Right lobe of liver (tissue), 4 donors: ENCODE data around the gene CFLAR.

ENCODE experiments used
- POLR2A ChIP-seq: fragments of 450-650 bp; IDR thresholded peaks from one replicate; pipeline ENCODE4 v1.6.1; 2017; ENCODE audit warnings: antibody characterized with exemption, mild to moderate bottlenecking
- TF ChIP-seq, protein P1 (sequence below), 4 donors: fragments of 200-600 bp in 3 of 4; fragments of 450-650 bp in 1 of 4; IDR thresholded peaks; one replicate each; pipeline versions ENCODE4 v1.5.1 to v1.8.0; 2016 to 2022; ENCODE audit warnings: antibody characterized with exemption in 4 of 4, mild to moderate bottlenecking in 2 of 4
- donor health status: DM: no; HTN: no; CAD: no.
- donor health status: DM: no; HTN: no; CAD: no.
- donor health status: DM: no; HTN: yes; CAD: no.

DNA sequence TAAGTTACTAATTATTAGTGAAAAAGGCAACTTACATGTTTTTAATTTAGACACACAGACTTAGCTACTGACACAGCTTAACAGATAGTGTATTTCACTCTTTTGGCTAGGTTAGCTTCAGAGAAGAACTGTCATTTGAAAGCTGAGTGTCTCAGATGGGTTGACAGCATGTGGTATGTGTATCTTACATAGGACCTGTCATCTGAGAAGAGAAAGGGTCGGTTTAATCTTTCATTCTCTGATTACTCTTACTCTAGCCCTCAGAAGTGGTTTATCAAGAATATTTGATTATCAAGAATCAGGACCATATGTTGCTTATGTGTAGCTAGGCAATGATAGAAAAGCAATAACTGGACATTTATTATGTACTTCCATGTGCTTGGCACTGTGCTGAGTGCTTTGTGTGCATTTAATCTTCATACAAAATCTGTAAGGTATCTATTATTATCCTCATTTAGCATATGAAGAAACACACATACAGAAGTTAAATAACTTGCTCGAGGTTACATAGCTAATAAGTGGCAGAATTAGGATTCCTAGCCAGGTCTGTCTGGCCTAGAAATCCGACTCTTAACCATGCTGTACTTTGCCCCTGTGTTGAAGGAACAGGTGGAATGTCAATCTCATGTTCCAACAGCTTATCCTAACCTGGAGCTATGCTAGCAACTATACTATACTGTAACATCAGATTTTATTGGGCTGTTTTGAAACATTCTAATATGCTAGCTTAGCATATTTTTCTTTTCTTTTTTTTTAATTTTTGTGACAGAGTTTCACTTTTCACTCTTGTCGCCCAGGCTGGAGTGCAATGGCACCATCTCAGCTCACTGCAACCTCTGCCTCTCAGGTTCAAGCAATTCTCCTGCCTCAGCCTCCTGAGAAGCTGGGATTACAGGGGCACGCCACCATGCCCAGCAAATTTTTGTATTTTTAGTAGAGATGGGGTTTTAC, 28.4 kb downstream of the CFLAR start:
- TF ChIP-seq, protein P1, sequence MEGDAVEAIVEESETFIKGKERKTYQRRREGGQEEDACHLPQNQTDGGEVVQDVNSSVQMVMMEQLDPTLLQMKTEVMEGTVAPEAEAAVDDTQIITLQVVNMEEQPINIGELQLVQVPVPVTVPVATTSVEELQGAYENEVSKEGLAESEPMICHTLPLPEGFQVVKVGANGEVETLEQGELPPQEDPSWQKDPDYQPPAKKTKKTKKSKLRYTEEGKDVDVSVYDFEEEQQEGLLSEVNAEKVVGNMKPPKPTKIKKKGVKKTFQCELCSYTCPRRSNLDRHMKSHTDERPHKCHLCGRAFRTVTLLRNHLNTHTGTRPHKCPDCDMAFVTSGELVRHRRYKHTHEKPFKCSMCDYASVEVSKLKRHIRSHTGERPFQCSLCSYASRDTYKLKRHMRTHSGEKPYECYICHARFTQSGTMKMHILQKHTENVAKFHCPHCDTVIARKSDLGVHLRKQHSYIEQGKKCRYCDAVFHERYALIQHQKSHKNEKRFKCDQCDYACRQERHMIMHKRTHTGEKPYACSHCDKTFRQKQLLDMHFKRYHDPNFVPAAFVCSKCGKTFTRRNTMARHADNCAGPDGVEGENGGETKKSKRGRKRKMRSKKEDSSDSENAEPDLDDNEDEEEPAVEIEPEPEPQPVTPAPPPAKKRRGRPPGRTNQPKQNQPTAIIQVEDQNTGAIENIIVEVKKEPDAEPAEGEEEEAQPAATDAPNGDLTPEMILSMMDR (IDR thresholded peaks at IDR 0.05) = no peak
- TF ChIP-seq POLR2A = no peak
